Mucosa of rectum (tissue), 2 donors: ENCODE results near the gene IL20RB.

Experiments used
- H3K27ac ChIP-seq, 2 donors: one replicate each; pipeline ENCODE4 v1.7.0; 2013; ENCODE audit warnings: inconsistent platforms in 2 of 2, low read depth in 2 of 2, low read length in 2 of 2
- H3K27me3 ChIP-seq, 2 donors: one replicate each; pipeline ENCODE4 v1.7.0; 2013; ENCODE audit warnings: low read length in 2 of 2; ENCODE audit not compliant: control insufficient read depth in 2 of 2, insufficient read depth in 2 of 2
- H3K36me3 ChIP-seq, 2 donors: one replicate each; pipeline ENCODE4 v1.7.0; 2013; ENCODE audit warnings: low read length in 2 of 2; ENCODE audit not compliant: control insufficient read depth in 2 of 2, insufficient read depth in 2 of 2
- H3K4me1 ChIP-seq, 2 donors: one replicate each; pipeline ENCODE4 v1.7.0; 2013; ENCODE audit warnings: low read length in 2 of 2, mild to moderate bottlenecking in 1 of 2; ENCODE audit not compliant: control insufficient read depth in 2 of 2, insufficient read depth in 2 of 2
- H3K4me3 ChIP-seq, 2 donors: one replicate each; pipeline ENCODE4 v1.7.0; 2013; ENCODE audit warnings: low read length in 2 of 2
- H3K9ac ChIP-seq, 2 donors: one replicate each; pipeline ENCODE4 v1.7.0; 2013; ENCODE audit warnings: low read length in 2 of 2, low read depth in 1 of 2, mild to moderate bottlenecking in 1 of 2
- H3K9me3 ChIP-seq, 2 donors: one replicate each; pipeline ENCODE4 v1.7.0; 2013; ENCODE audit warnings: low read length in 2 of 2; ENCODE audit not compliant: control insufficient read depth in 2 of 2
- donor health status: healthy.
- donor health status: Normal muscosa, but diverticular disease.

Gene IL20RB

GRCh38 chr3:136939489-136939888, 18.3 kb upstream of the IL20RB start:
- Histone ChIP-seq H3K4me3 (no peak overlapping the region), H3K4me1 (peaks cover 0 to 3% of the 10 kb centered on the region in 2 donors), H3K9me3 (peaks cover 0 to 5% of the 10 kb centered on the region in 2 donors), H3K27ac (no peak overlapping the region), H3K36me3 (peaks cover 0 to 5% of the 10 kb centered on the region in 2 donors), H3K27me3 (no peaks in the 10 kb centered on the region), H3K9ac (no peak overlapping the region)

GRCh38 chr3:136942803-136943202, 15.0 kb upstream of the IL20RB start:
- Histone ChIP-seq H3K4me1 (peaks cover 0 to 3% of the 10 kb centered on the region in 2 donors), H3K4me3 (no peak overlapping the region), H3K9me3 (no peaks in the 10 kb centered on the region), H3K27ac (no peak overlapping the region), H3K27me3 (no peaks in the 10 kb centered on the region), H3K9ac (no peak overlapping the region), H3K36me3 (peaks cover 7 to 8% of the 10 kb centered on the region in 2 donors)

- Histone ChIP-seq H3K36me3 (peaks cover 11 to 12% of the 10 kb centered on the region in 2 donors), H3K4me1 (peaks cover 0 to 3% of the 10 kb centered on the region in 2 donors), H3K4me3 (no peak overlapping the region), H3K27me3 (no peaks in the 10 kb centered on the region), H3K27ac (no peak overlapping the region), H3K9ac (no peak overlapping the region), H3K9me3 (no peaks in the 10 kb centered on the region)
These were observed 14.3 kb upstream of the IL20RB start for GRCh38 chr3:136943436-136943835.

DNA sequence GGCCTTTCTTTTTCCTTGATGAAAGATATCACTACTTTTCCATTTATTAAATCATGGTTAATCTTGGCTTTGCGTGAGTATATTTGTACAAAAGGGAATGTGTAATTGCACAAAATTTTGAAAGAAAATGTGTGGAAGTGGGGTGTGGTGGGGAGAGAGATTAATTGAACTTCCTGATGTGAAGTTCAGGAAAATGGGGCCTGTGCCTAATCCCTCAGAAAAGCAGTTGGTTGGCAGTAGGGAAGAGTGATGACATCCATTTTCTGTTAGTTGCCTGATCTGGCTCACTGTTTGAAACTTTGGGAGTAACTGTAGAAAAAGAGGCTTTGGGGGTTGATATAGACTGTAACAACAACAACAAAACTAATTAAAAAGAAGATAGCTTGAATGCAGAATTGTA, 10.8 kb upstream of the IL20RB start:
- Histone ChIP-seq H3K27ac (no peak overlapping the region), H3K4me1 (peaks cover 0 to 3% of the 10 kb centered on the region in 2 donors)

GRCh38 chr3:136947477-136947876, 10.3 kb upstream of the IL20RB start:
- Histone ChIP-seq H3K4me3 (no peak overlapping the region), H3K9ac (no peak overlapping the region), H3K4me1 (peaks cover 0 to 3% of the 10 kb centered on the region in 2 donors), H3K36me3 (peaks cover 12 to 13% of the 10 kb centered on the region in 2 donors), H3K27ac (no peak overlapping the region), H3K27me3 (no peaks in the 10 kb centered on the region), H3K9me3 (no peaks in the 10 kb centered on the region)

More for the DNA sequence above, 10.8 kb upstream of the IL20RB start:
- Histone ChIP-seq H3K9me3 (no peaks in the 10 kb centered on the region), H3K36me3 (peaks cover 12 to 13% of the 10 kb centered on the region in 2 donors), H3K9ac (no peak overlapping the region), H3K27me3 (no peaks in the 10 kb centered on the region), H3K4me3 (no peak overlapping the region)

DNA sequence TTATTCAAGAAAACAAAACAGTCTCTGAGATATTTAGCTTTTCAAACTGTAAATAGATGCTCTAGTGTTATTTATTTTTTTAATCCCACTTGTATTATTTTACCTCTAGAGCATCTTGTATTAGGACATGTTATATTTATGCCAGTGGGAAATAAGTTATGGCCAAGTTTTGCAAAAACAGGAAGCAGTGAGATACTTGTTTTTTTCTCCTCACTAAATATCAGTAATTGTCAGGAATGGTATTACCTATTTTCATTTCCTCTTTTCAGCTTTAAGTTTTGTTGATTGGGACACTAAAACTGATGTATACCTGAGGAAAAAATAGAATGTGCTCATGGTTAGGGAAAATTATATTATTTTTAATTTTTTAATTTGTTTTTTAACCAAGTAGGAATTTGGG, 8.6 kb upstream of the IL20RB start:
- H3K36me3 ChIP-seq: peaks cover 12 to 13% of the 10 kb centered on the region in 2 donors
- no peak overlapping the region for H3K9ac ChIP-seq
- H3K27ac ChIP-seq: no peak overlapping the region
- H3K4me1 ChIP-seq: peaks cover 0 to under 1% of the 10 kb centered on the region in 2 donors
- H3K4me3 ChIP-seq: no peak overlapping the region
- H3K9me3 ChIP-seq: no peaks in the 10 kb centered on the region
- no peaks in the 10 kb centered on the region for H3K27me3 ChIP-seq

GRCh38 chr3:136949708-136950107, 8.1 kb upstream of the IL20RB start:
- H3K27ac ChIP-seq: no peak overlapping the region
- peaks cover 12 to 13% of the 10 kb centered on the region in 2 donors for H3K36me3 ChIP-seq
- H3K9ac ChIP-seq: no peak overlapping the region
- no peak overlapping the region for H3K4me3 ChIP-seq
- H3K4me1 ChIP-seq: peaks cover 0 to 6% of the 10 kb centered on the region in 2 donors
- no peaks in the 10 kb centered on the region for H3K9me3 ChIP-seq
- no peaks in the 10 kb centered on the region for H3K27me3 ChIP-seq

DNA sequence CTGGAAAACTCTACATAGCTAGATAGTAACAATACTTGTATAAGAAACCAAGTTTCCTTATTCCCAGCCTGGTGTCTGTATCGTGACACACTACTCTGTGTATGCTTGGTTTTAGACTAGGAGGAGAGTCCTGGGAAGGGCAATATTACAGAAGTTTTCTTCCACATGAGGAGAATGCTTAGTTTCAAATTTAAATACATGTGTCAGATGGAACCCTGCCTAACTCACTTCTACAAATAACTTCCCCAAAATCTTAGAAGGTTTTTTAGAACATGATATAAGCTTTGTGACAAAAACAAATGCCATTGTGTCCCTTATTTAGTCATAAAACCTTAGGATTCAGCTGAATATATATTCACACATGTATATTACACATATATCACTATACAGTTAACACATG, 7.2 kb upstream of the IL20RB start:
- Histone ChIP-seq H3K9ac (no peak overlapping the region), H3K9me3 (no peaks in the 10 kb centered on the region), H3K27ac (no peak overlapping the region), H3K4me3 (no peak overlapping the region), H3K27me3 (no peaks in the 10 kb centered on the region), H3K4me1 (peaks cover 4 to 15% of the 10 kb centered on the region in 2 donors), H3K36me3 (peaks cover 9 to 10% of the 10 kb centered on the region in 2 donors)

- Histone ChIP-seq H3K4me1 (peaks cover 8 to 25% of the 10 kb centered on the region in 2 donors), H3K27me3 (no peaks in the 10 kb centered on the region), H3K9ac (no peak overlapping the region)
These were observed 5.5 kb upstream of the IL20RB start for GRCh38 chr3:136952292-136952691.

GRCh38 chr3:136954251-136954650, 3.5 kb upstream of the IL20RB start:
- Histone ChIP-seq H3K4me1 (peaks cover 8 to 25% of the 10 kb centered on the region in 2 donors), H3K27ac (no peak overlapping the region), H3K36me3 (no peaks in the 10 kb centered on the region), H3K9me3 (no peaks in the 10 kb centered on the region), H3K4me3 (no peak overlapping the region), H3K9ac (no peak overlapping the region), H3K27me3 (no peaks in the 10 kb centered on the region)

More at GRCh38 chr3:136952292-136952691, 5.5 kb upstream of the IL20RB start:
- no peak overlapping the region for H3K27ac ChIP-seq
- peaks cover 4 to 5% of the 10 kb centered on the region in 2 donors for H3K36me3 ChIP-seq
- no peak overlapping the region for H3K4me3 ChIP-seq
- H3K9me3 ChIP-seq: no peaks in the 10 kb centered on the region
